Endothelial cell of umbilical vein (primary cell): Measurements from ENCODE around the gene RBMS3. TPM values are rescaled to one million over a fixed set of nuclear protein-coding genes. Genes with fewer than 3 reads are reported as not detected.

Source experiments
- BruUV-seq: library from RNA; stranded (reverse); fragments of 400-500 nt; replicated peaks from 2 replicates; lab custom pipeline; 2021; lab: Mats Ljungman, UMichigan
- CTCF ChIA-PET: fragments of 300-600, 350-600 bp; sonication (Branson Sonifier 250); formaldehyde crosslinking; loops from one replicate; lab custom pipeline; 2021; ENCODE audit warnings: antibody characterized with exemption, inconsistent platforms; lab: Charles Lee
- POLR2A ChIA-PET: fragments of 300-600, 350-600 bp; sonication (Branson Sonifier 250); formaldehyde crosslinking; loops from one replicate; lab custom pipeline; 2021; ENCODE audit warnings: antibody characterized with exemption, inconsistent platforms; lab: Charles Lee
- DNase-seq: peaks from one replicate; pipeline ENCODE4 v3.0.0-alpha.2; 2011; ENCODE audit warnings: low read depth, low spot score
- FAIRE-seq: peaks from 2 replicates; lab custom pipeline; 2011; peaks lifted over from hg19 to GRCh38; lab: Jason Lieb, UNC
- H2AFZ ChIP-seq: 2 replicates; pipeline ENCODE4 v1.6.0; 2012; ENCODE audit warnings: low read depth, low read length, control low read depth, inconsistent platforms
- H3K27ac ChIP-seq: 2 replicates; pipeline ENCODE4 v1.5.1; 2011; ENCODE audit warnings: low read depth, mild to moderate bottlenecking, control low read depth, low read length, moderate library complexity; ENCODE audit not compliant: insufficient read depth
- H3K27me3 ChIP-seq, 2 experiments: 2 replicates each; pipeline versions ENCODE4 v1.6.0 to v1.6.1; 2011; ENCODE audit warnings: low read length in 2 of 2, mixed read lengths in 1 of 2; ENCODE audit not compliant: control insufficient read depth in 2 of 2, insufficient read depth in 2 of 2
- H3K36me3 ChIP-seq, 2 experiments: 2 replicates in 1 of 2; 3 replicates in 1 of 2; pipeline ENCODE4 v1.5.1; 2011; ENCODE audit warnings: low read length in 2 of 2, mild to moderate bottlenecking in 1 of 2, moderate library complexity in 1 of 2; ENCODE audit not compliant: control insufficient read depth in 2 of 2, insufficient read depth in 2 of 2; ENCODE audit errors: extremely low read depth in 1 of 2
- H3K4me1 ChIP-seq: 3 replicates; pipeline ENCODE4 v1.5.1; 2011; ENCODE audit warnings: mild to moderate bottlenecking, low read length; ENCODE audit not compliant: control insufficient read depth, insufficient read depth; ENCODE audit errors: extremely low read depth
- H3K4me2 ChIP-seq: 2 replicates; pipeline ENCODE4 v1.6.1; 2011; ENCODE audit warnings: low read length, control low read depth, mixed read lengths; ENCODE audit not compliant: insufficient read depth
- H3K4me3 ChIP-seq, 3 experiments: fragments of 200-600 bp in 1 of 3; sonication (generic), shearing (Covaris generic) in 1 of 3; replicated peaks in 1 of 3; 2 replicates each; pipeline ENCODE4 v1.5.1; 2011 to 2016; ENCODE audit warnings: control low read depth in 3 of 3, low read length in 3 of 3, mild to moderate bottlenecking in 2 of 3, inconsistent platforms in 1 of 3, low read depth in 1 of 3, moderate library complexity in 1 of 3; ENCODE audit not compliant: insufficient read depth in 1 of 3
- H3K79me2 ChIP-seq: 2 replicates; pipeline ENCODE4 v1.6.0; 2012; ENCODE audit warnings: low read length, inconsistent platforms; ENCODE audit not compliant: control insufficient read depth, insufficient read depth
- H3K9ac ChIP-seq: replicated peaks from 2 replicates; pipeline ENCODE3; 2011; ENCODE audit warnings: low read length, control low read depth; ENCODE audit not compliant: insufficient read depth; ENCODE audit errors: extremely low read depth
- H3K9me1 ChIP-seq: replicated peaks from 3 replicates; pipeline ENCODE4 v1.6.0; 2011; ENCODE audit warnings: mild to moderate bottlenecking, low read length; ENCODE audit not compliant: control insufficient read depth, insufficient read depth; ENCODE audit errors: extremely low read depth
- H3K9me3 ChIP-seq: replicated peaks from 2 replicates; pipeline ENCODE4 v1.5.1; 2012; ENCODE audit warnings: low read length, inconsistent platforms; ENCODE audit not compliant: control insufficient read depth, insufficient read depth
- H4K20me1 ChIP-seq: replicated peaks from 2 replicates; pipeline ENCODE3; 2011; ENCODE audit warnings: mild to moderate bottlenecking, low read length; ENCODE audit not compliant: control insufficient read depth, insufficient read depth; ENCODE audit errors: extremely low read depth
- CTCF ChIP-seq, 2 donors: IDR thresholded peaks; 1 replicate in 1 of 2; 2 replicates in 1 of 2; pipeline ENCODE4 v1.5.1; 2011; ENCODE audit warnings: low read length in 2 of 2, mild to moderate bottlenecking in 2 of 2, moderate library complexity in 2 of 2, control low read depth in 1 of 2, inconsistent platforms in 1 of 2, low read depth in 1 of 2; ENCODE audit not compliant: insufficient read depth in 1 of 2; ENCODE audit errors: extremely low read depth in 1 of 2
- EZH2 ChIP-seq: IDR thresholded peaks from 2 replicates; pipeline ENCODE4 v1.6.1; 2012; ENCODE audit warnings: borderline replicate concordance, low read depth, mild to moderate bottlenecking, moderate library complexity, low read length, inconsistent platforms; ENCODE audit not compliant: severe bottlenecking
- FOS ChIP-seq: IDR thresholded peaks from 2 replicates; pipeline ENCODE4 v1.6.1; 2011; ENCODE audit warnings: mild to moderate bottlenecking, low read length, moderate library complexity, borderline replicate concordance; ENCODE audit not compliant: insufficient read depth
- JUN ChIP-seq: IDR thresholded peaks from 2 replicates; pipeline ENCODE4 v1.6.1; 2011; ENCODE audit warnings: borderline replicate concordance, low read depth; ENCODE audit not compliant: insufficient read length, insufficient read depth
- MAX ChIP-seq: IDR thresholded peaks from 2 replicates; pipeline ENCODE4 v1.6.1; 2011; ENCODE audit not compliant: insufficient read depth, insufficient read length
- dilution Hi-C: fragments of 300-500 bp; cut with MboI; formaldehyde crosslinking; loops from one replicate; pipeline ENCODE4 v1.15.0; 2019; ENCODE audit warnings: low sequenced_read_pairs; ENCODE audit not compliant: extremely low pct_ligation_motif_present
- intact Hi-C: fragments of 100-400 bp; cut with micrococcal nuclease; formaldehyde crosslinking; loops from one replicate; pipeline ENCODE4 v1.10.0; 2022
- polyA plus RNA-seq, 4 experiments: library from polyadenylated mRNA; depleted of rRNA in 3 of 4; stranded (reverse) in 3 of 4; unstranded in 1 of 4; fragments of >200 nt; gene quantifications; 2 replicates each; pipeline versions ENCODE4 v1.2.1 to v1.2.3, GENCODE V29; 2011 to 2012; ENCODE audit warnings: missing spikeins in 1 of 4
- total RNA-seq: library from RNA; stranded (reverse); gene quantifications from 2 replicates; pipeline ENCODE4 v1.2.3, GENCODE V29; 2021

The RBMS3 gene
- total and polyA plus RNA-seq, 2 donors (not counting 3 experiments of a cell fraction or from before 2014, with no cell fraction given), result 13.6 to 42.3 TPM

- POLR2A ChIA-PET, result no interaction called here
- Histone ChIP-seq H3K9me1 (no peaks in the 10 kb centered on the region), H3K9me3 (no peaks in the 10 kb centered on the region), H3K4me2 (no peak overlapping the region), H3K4me3 (no peak overlapping the region), H3K27me3 (no peaks in the 10 kb centered on the region), H4K20me1 (no peaks in the 10 kb centered on the region), H3K36me3 (no peaks in the 10 kb centered on the region), H3K4me1 (no peaks in the 10 kb centered on the region), H3K9ac (no peak overlapping the region), H3K27ac (no peak overlapping the region), H3K79me2 (no peaks in the 10 kb centered on the region), H2AFZ (no peak overlapping the region)
- CTCF ChIA-PET, result interaction anchor here (1.1 to 1.2 kb wide), 2 partner anchors 9 to 998 kb away, joined by 4 to 5 read pairs; no protein-coding TSS in a partner anchor
- intact Hi-C loops (no loop called here), dilution Hi-C loops (no loop called here)
- no peak for FAIRE-seq
- BruUV-seq, result no TSS peak
- TF ChIP-seq CTCF (IDR thresholded peaks at IDR 0.05; ENCODE audit: extremely low read depth in 1 of 2, insufficient read depth in 1 of 2, low read depth in 1 of 2, low read length in 2 of 2) (no peak), MAX (no peak), FOS (peak; percentile 12), EZH2 (no peak), JUN (no peak)
- DNase-seq, result no peak
These were observed 634.1 kb downstream of the RBMS3 start for GRCh38 chr3:29914861-29915524.
